ENCODE data around the gene PRPS1.

PRPS1 gene

GRCh38 chrX:107656978-107657377, 28.7 kb downstream of the PRPS1 start:
- DNase-seq (ENCODE audit: low read depth), result no peak
- H3K4me3 ChIP-seq (ENCODE audit: low read length), result no peak overlapping the region
- TF ChIP-seq CTCF (conservative IDR thresholded peaks at IDR 0.05; ENCODE audit: low read depth, low read length), result no peak

DNA sequence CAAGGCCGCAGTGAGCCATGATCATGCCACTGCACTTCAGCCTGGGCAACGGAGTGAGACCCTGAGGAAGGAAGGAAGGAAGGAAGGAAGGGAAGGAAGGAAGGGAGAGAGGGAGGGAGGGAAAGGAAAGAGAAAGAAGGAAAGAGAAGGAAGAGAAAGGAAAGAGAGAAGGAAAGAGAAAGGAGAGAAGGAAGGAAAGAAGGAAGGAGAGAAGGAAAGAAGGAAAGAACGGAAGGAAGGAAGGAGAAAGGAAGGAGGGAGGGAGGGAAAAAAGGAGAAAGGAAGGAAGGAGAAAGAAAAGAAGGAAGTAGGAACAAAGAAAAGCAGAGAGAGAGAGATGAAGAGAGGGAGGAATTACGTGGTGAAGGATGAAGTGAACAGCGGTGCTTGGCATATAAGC, 30.4 kb downstream of the PRPS1 start:
- no peak overlapping the region for H3K4me3 ChIP-seq (ENCODE audit: low read length)
- DNase-seq (ENCODE audit: low read depth), result no peak
- no peak for TF ChIP-seq CTCF (conservative IDR thresholded peaks at IDR 0.05; ENCODE audit: low read depth, low read length)

DNA sequence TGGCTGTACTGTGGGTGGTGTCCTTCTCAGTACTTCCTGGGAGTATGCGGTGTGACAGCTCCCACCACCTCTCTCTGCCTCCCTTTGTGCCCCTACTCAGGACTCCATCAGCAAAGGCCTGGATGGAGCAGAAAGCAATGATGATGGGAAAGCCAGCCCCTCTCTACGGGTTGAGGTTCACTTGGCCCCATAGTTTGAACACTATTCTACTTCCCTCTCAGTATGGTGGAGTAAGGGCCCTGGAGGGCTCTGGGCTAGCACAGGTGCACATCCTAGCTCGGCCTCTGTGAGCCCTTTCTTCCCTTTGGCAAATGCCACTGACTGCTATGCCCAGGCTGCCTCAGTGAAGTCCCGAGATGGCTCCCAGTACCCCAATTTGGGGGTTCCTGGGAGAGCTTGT, 31.0 kb downstream of the PRPS1 start:
- no peak for DNase-seq (ENCODE audit: low read depth)
- no peak for TF ChIP-seq CTCF (conservative IDR thresholded peaks at IDR 0.05; ENCODE audit: low read depth, low read length)
- H3K4me3 ChIP-seq (ENCODE audit: low read length), result no peak overlapping the region

DNA sequence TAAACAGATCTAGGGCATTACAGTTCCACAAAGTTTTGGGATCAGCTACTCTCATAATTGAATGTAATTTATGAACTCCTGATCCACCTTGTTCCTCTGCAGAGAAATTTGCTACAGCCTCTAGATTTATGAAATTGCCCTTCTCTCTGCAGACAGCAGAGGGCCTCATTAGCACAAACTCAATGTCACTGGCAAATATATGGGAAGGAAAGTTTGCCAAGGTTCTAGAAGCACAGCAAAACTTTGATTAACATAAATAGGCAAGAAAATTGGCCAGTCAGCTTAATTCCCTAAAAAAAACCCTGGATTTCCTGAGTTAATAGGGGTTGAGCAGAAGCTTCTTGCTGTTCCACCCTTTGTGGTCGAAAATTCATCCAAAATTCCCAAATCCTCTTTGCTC, 31.5 kb downstream of the PRPS1 start:
- no peak for DNase-seq (ENCODE audit: low read depth)
- H3K4me3 ChIP-seq (ENCODE audit: low read length), result no peak overlapping the region
- TF ChIP-seq CTCF (conservative IDR thresholded peaks at IDR 0.05; ENCODE audit: low read depth, low read length), result peak; percentile 85

- TF ChIP-seq CTCF (conservative IDR thresholded peaks at IDR 0.05; ENCODE audit: low read depth, low read length), result no peak
- H3K4me3 ChIP-seq (ENCODE audit: low read length), result no peak overlapping the region
- DNase-seq (ENCODE audit: low read depth), result no peak
Observed at GRCh38 chrX:107662145-107662544, 33.8 kb downstream of the PRPS1 start.

GRCh38 chrX:107662824-107663223, 34.5 kb downstream of the PRPS1 start:
- no peak for TF ChIP-seq CTCF (conservative IDR thresholded peaks at IDR 0.05; ENCODE audit: low read depth, low read length)
- no peak overlapping the region for H3K4me3 ChIP-seq (ENCODE audit: low read length)
- DNase-seq (ENCODE audit: low read depth), result no peak

DNA sequence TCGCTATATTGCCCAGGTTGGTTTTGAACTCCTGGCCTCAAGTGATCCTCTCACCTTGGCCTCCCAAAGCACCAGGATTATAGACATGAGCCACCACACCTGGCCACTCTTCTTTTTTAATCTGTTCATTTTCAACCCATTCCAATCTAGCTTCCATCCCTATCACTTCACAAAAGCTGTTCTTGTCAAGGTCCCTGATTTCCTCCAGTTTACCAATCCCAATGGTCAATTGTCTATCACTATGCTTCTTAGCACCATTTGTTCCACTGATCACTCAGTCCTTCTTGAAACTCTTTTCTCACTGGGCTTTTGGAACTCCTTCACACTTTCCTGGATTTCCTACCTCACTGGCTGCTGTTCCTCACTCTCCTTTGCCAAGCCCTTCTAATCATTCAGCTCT, 38.6 kb downstream of the PRPS1 start:
- TF ChIP-seq CTCF (conservative IDR thresholded peaks at IDR 0.05; ENCODE audit: low read depth, low read length), result no peak
- H3K4me3 ChIP-seq (ENCODE audit: low read length), result no peak overlapping the region
- no peak for DNase-seq (ENCODE audit: low read depth)

Data from retinal pigment epithelial cell (primary cell).